H1 (cell line): ENCODE results near the gene CGNL1. TPM values are rescaled to one million over a fixed set of nuclear protein-coding genes. Genes with fewer than 3 reads are reported as not detected.

ENCODE experiments used
- CHD2 ChIP-seq: IDR thresholded peaks from 2 replicates; pipeline ENCODE4 v1.6.1; 2012; ENCODE audit warnings: low read length, improper control_type of control experiment
- CHD7 ChIP-seq: fragments of 300-600 bp; sonication (generic); IDR thresholded peaks from 2 replicates; pipeline ENCODE4 v1.7.1; 2012; ENCODE audit warnings: low read length, moderate library complexity, mild to moderate bottlenecking, inconsistent platforms; ENCODE audit not compliant: insufficient replicate concordance
- KDM1A ChIP-seq: fragments of 200-600, 300-600 bp; sonication (generic); IDR thresholded peaks from 2 replicates; pipeline ENCODE4 v1.7.1; 2016; ENCODE audit warnings: mild to moderate bottlenecking, low read length, borderline replicate concordance
- TEAD4 ChIP-seq: IDR thresholded peaks from 2 replicates; pipeline ENCODE4 v1.6.1; 2012; ENCODE audit warnings: low read depth, low read length, inconsistent platforms, mixed read lengths
- USF2 ChIP-seq: IDR thresholded peaks from 2 replicates; pipeline ENCODE4 v1.6.1; 2011; ENCODE audit warnings: low read length, improper control_type of control experiment
- polyA plus RNA-seq, 7 experiments: library from polyadenylated mRNA; depleted of rRNA in 3 of 7; stranded (reverse) in 5 of 7; unstranded in 2 of 7; fragments of >200 nt in 5 of 7; fragments of 200-250 nt in 2 of 7; gene quantifications; 1 replicate in 5 of 7; 2 replicates in 1 of 7; 4 replicates in 1 of 7; pipeline versions ENCODE4 v1.2.1 to v1.2.3, GENCODE V29; 2011 to 2013; ENCODE audit warnings: missing spikeins in 2 of 7, mixed read lengths in 2 of 7
- total RNA-seq: library from RNA; stranded (reverse); fragmentation: NEBNext Ultra II Directional; extraction: Animal tissue kit (Norgen Biotek cat#: 25700); gene quantifications from 2 replicates; pipeline ENCODE4 v1.2.1, GENCODE V29; 2021

Gene CGNL1
- total and polyA plus RNA-seq, 2 of the 8 experiments (the other 6 are each of a cell fraction or from before 2014, with no cell fraction given), result 21.8 to 75.6 TPM

GRCh38 chr15:57505056-57505715 is 128.9 kb downstream of the CGNL1 start (continued):
- TF ChIP-seq CHD7, result no peak
- TF ChIP-seq USF2, result no peak
- TF ChIP-seq TEAD4, result no peak
- no peak for TF ChIP-seq KDM1A
- no peak for TF ChIP-seq CHD2
